GM12875 (cell line): ENCODE data around the gene SERPINB1.

Source experiments
- H3K4me3 ChIP-seq: one replicate; pipeline ENCODE4 v1.5.1; 2011; ENCODE audit warnings: low read depth, low read length, control low read depth
- CTCF ChIP-seq: IDR thresholded peaks from 2 replicates; pipeline ENCODE4 v1.5.1; 2011; ENCODE audit warnings: low read depth, mild to moderate bottlenecking, control low read depth, inconsistent platforms, low read length, moderate library complexity, borderline replicate concordance; ENCODE audit not compliant: insufficient read depth

The SERPINB1 gene

GRCh38 chr6:2820415-2820814 is 21.2 kb downstream of the SERPINB1 start:
- TF ChIP-seq CTCF, result no peak
- no peak overlapping the region for H3K4me3 ChIP-seq

- H3K4me3 ChIP-seq, result no peak overlapping the region
These were observed 21.7 kb downstream of the SERPINB1 start for GRCh38 chr6:2819978-2820377.

GRCh38 chr6:2819115-2819514 is 22.5 kb downstream of the SERPINB1 start:
- TF ChIP-seq CTCF, result no peak
- H3K4me3 ChIP-seq, result no peak overlapping the region

More at GRCh38 chr6:2819978-2820377, 21.7 kb downstream of the SERPINB1 start:
- TF ChIP-seq CTCF, result no peak

- no peak for TF ChIP-seq CTCF
- no peak overlapping the region for H3K4me3 ChIP-seq
These were observed 23.1 kb downstream of the SERPINB1 start for GRCh38 chr6:2818593-2818992.

- no peak overlapping the region for H3K4me3 ChIP-seq
- TF ChIP-seq CTCF, result no peak
These were observed 23.7 kb downstream of the SERPINB1 start for GRCh38 chr6:2817903-2818443.

- no peak for TF ChIP-seq CTCF
These were observed 25.5 kb downstream of the SERPINB1 start for GRCh38 chr6:2816158-2816557.

GRCh38 chr6:2812695-2813094 is 29.0 kb downstream of the SERPINB1 start:
- H3K4me3 ChIP-seq, result no peak overlapping the region
- no peak for TF ChIP-seq CTCF

More at GRCh38 chr6:2816158-2816557, 25.5 kb downstream of the SERPINB1 start:
- H3K4me3 ChIP-seq, result no peak overlapping the region
